Measurements from ENCODE around the gene OR6Y1.

DNA sequence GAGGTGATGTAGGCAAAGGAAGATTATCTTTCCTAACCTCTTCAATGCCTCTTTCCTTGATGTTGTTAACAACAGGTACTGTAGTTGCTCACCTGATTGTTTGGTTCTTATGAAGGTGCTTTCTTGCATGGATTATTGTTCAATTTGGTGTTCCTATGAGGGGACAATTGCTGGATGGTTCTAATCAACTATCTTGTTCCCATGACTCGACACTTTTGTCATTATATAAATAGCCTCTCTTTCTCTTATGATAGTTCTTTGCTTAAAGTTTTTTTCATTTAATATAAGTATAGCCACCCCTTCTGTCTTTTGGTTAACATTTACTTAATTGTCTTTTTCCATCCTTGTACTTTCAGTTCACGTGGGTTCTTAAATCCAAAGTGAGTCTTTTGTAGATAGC, 46.7 kb downstream of the OR6Y1 start:
- TF ChIP-seq, protein P1, sequence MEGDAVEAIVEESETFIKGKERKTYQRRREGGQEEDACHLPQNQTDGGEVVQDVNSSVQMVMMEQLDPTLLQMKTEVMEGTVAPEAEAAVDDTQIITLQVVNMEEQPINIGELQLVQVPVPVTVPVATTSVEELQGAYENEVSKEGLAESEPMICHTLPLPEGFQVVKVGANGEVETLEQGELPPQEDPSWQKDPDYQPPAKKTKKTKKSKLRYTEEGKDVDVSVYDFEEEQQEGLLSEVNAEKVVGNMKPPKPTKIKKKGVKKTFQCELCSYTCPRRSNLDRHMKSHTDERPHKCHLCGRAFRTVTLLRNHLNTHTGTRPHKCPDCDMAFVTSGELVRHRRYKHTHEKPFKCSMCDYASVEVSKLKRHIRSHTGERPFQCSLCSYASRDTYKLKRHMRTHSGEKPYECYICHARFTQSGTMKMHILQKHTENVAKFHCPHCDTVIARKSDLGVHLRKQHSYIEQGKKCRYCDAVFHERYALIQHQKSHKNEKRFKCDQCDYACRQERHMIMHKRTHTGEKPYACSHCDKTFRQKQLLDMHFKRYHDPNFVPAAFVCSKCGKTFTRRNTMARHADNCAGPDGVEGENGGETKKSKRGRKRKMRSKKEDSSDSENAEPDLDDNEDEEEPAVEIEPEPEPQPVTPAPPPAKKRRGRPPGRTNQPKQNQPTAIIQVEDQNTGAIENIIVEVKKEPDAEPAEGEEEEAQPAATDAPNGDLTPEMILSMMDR (IDR thresholded peaks at IDR 0.05), result no peak
- no peak for TF ChIP-seq POLR2A (IDR thresholded peaks at IDR 0.05)
